ENCODE data around the gene SUPT20HL1.
"Not testable (repeated sequence)": the region's sequence is repeated elsewhere in the genome, so short reads cannot be mapped to it uniquely, and the experiment has no call there.

SUPT20HL1 gene

GRCh38 chrX:24364326-24364725, 3.9 kb downstream of the SUPT20HL1 start:
- TF ChIP-seq CTCF (IDR thresholded peaks at IDR 0.05; ENCODE audit: extremely low read depth, missing control alignments) = no peak
- no peak for DNase-seq (ENCODE audit: low spot score)

- TF ChIP-seq CTCF (IDR thresholded peaks at IDR 0.05; ENCODE audit: extremely low read depth, missing control alignments) = no peak
- DNase-seq (ENCODE audit: low spot score) = no peak
Measured at GRCh38 chrX:24364851-24365538, 4.6 kb downstream of the SUPT20HL1 start.

- not testable (repeated sequence) for DNase-seq (ENCODE audit: low spot score)
Measured at GRCh38 chrX:24366762-24367400, 6.4 kb downstream of the SUPT20HL1 start.

- TF ChIP-seq CTCF (IDR thresholded peaks at IDR 0.05; ENCODE audit: extremely low read depth, missing control alignments) = no peak
- DNase-seq (ENCODE audit: low spot score) = no peak
Measured at GRCh38 chrX:24369816-24370215, 9.4 kb downstream of the SUPT20HL1 start.

GRCh38 chrX:24371391-24371972, 11.0 kb downstream of the SUPT20HL1 start:
- peak; percentile 69 for DNase-seq (ENCODE audit: low spot score)
- TF ChIP-seq CTCF (IDR thresholded peaks at IDR 0.05; ENCODE audit: extremely low read depth, missing control alignments) = peak; percentile 36

GRCh38 chrX:24372021-24372763, 11.8 kb downstream of the SUPT20HL1 start:
- DNase-seq (ENCODE audit: low spot score) = no peak
- TF ChIP-seq CTCF (IDR thresholded peaks at IDR 0.05; ENCODE audit: extremely low read depth, missing control alignments) = no peak

- no peak for DNase-seq (ENCODE audit: low spot score)
- TF ChIP-seq CTCF (IDR thresholded peaks at IDR 0.05; ENCODE audit: extremely low read depth, missing control alignments) = no peak
Measured at GRCh38 chrX:24375600-24376131, 15.2 kb downstream of the SUPT20HL1 start.
